K562 (cell line): ENCODE results near the gene TP73. TPM values are rescaled to one million over a fixed set of nuclear protein-coding genes. Genes with fewer than 3 reads are reported as not detected.

Experiments used
- ATAC-seq: fragments of 200-7000 bp; cut with Tn5 transposase; 3 replicates; pipeline ENCODE4 v1.9.1; 2020; ENCODE audit warnings: moderate library complexity
- BruUV-seq: library from RNA; stranded (reverse); fragments of 400-500 nt; replicated peaks from 2 replicates; lab custom pipeline; 2021; lab: Mats Ljungman, UMichigan
- CTCF ChIA-PET: fragments of 300-600 bp; formaldehyde crosslinking; extraction: SDS; loops from one replicate; lab custom pipeline; 2021; ENCODE audit warnings: low intra/inter-chr PET ratio; lab: Yijun Ruan, JAX
- POLR2A ChIA-PET: fragments of 300-600, 350-650 bp; sonication (Branson Sonifier 250); formaldehyde crosslinking; extraction: SDS; loops from one replicate; lab custom pipeline; 2021; ENCODE audit warnings: antibody characterized with exemption, inconsistent platforms; lab: Yijun Ruan, JAX
- DNase-seq, 4 experiments: peaks; one replicate each; pipeline versions ENCODE4 v3.0.0 to v3.0.0-alpha.2; 2011 to 2018; ENCODE audit warnings: low spot score in 3 of 4, mixed read lengths in 3 of 4; ENCODE audit errors: extremely low read depth in 1 of 4
- FAIRE-seq: peaks from 2 replicates; lab custom pipeline; 2011; peaks lifted over from hg19 to GRCh38; lab: Jason Lieb, UNC
- H2AFZ ChIP-seq: 2 replicates; pipeline ENCODE4 v1.6.0; 2011; ENCODE audit warnings: low read depth, low read length, control low read depth, inconsistent platforms
- H3K27ac ChIP-seq: fragments of 200-600 bp; 3 replicates; pipeline ENCODE4 v1.8.0; 2011; ENCODE audit warnings: low read depth, mild to moderate bottlenecking, control low read depth, inconsistent platforms, low read length, moderate library complexity, mixed read lengths; ENCODE audit errors: extremely low read depth
- H3K27me3 ChIP-seq, 2 experiments: fragments of 300-600 bp in 1 of 2; 2 replicates in 1 of 2; 3 replicates in 1 of 2; pipeline versions ENCODE4 v1.6.0 to v1.8.0; 2011; ENCODE audit warnings: inconsistent platforms in 2 of 2, low read length in 2 of 2, mild to moderate bottlenecking in 1 of 2, mixed read lengths in 1 of 2, moderate library complexity in 1 of 2; ENCODE audit not compliant: control insufficient read depth in 2 of 2, insufficient read depth in 2 of 2
- H3K36me3 ChIP-seq: fragments of 300-600 bp; 3 replicates; pipeline ENCODE4 v1.8.0; 2011; ENCODE audit warnings: mild to moderate bottlenecking, low read length, inconsistent platforms; ENCODE audit not compliant: control insufficient read depth, insufficient read depth
- H3K4me1 ChIP-seq, 2 experiments: fragments of 200-600 bp in 1 of 2; replicated peaks in 1 of 2; 2 replicates in 1 of 2; 3 replicates in 1 of 2; pipeline versions ENCODE4 v1.5.1 to v1.8.0; 2011; ENCODE audit warnings: inconsistent platforms in 2 of 2, low read length in 2 of 2, mild to moderate bottlenecking in 1 of 2, mixed read lengths in 1 of 2, moderate library complexity in 1 of 2; ENCODE audit not compliant: control insufficient read depth in 2 of 2, insufficient read depth in 2 of 2
- H3K4me2 ChIP-seq: 2 replicates; pipeline ENCODE4 v1.6.1; 2011; ENCODE audit warnings: low read length, control low read depth, inconsistent platforms, mixed read lengths; ENCODE audit not compliant: insufficient read depth
- H3K4me3 ChIP-seq: fragments of 200-600 bp; sonication (generic), shearing (Covaris generic); 2 replicates; pipeline ENCODE4 v1.5.1; 2016; ENCODE audit warnings: control low read depth, inconsistent platforms
- H3K79me2 ChIP-seq: fragments of 200-600 bp; 3 replicates; pipeline ENCODE4 v1.8.0; 2011; ENCODE audit warnings: low read length, inconsistent platforms; ENCODE audit not compliant: control insufficient read depth, insufficient read depth
- H3K9ac ChIP-seq, 2 experiments: 2 replicates each; pipeline versions ENCODE4 v1.6.0 to v1.6.1; 2011; ENCODE audit warnings: low read depth in 2 of 2, low read length in 2 of 2, control low read depth in 1 of 2, inconsistent platforms in 1 of 2, mild to moderate bottlenecking in 1 of 2, mixed read lengths in 1 of 2; ENCODE audit not compliant: insufficient read depth in 1 of 2
- H3K9me1 ChIP-seq: one replicate; pipeline ENCODE4 v1.6.0; 2011; ENCODE audit warnings: inconsistent platforms, mild to moderate bottlenecking, low read length, moderate library complexity; ENCODE audit not compliant: control insufficient read depth, insufficient read depth
- H3K9me3 ChIP-seq: replicated peaks from 2 replicates; pipeline ENCODE4 v1.5.1; 2011; ENCODE audit warnings: low read depth, low read length, inconsistent platforms; ENCODE audit not compliant: control insufficient read depth, insufficient read depth
- H4K20me1 ChIP-seq: replicated peaks from 2 replicates; pipeline ENCODE4 v1.6.1; 2011; ENCODE audit warnings: low read length, inconsistent platforms, mixed read lengths; ENCODE audit not compliant: control insufficient read depth, insufficient read depth
- PHF20 ChIP-seq: fragments of 450-650 bp; IDR thresholded peaks from 2 replicates; pipeline ENCODE4 v1.6.1; 2018; ENCODE audit not compliant: partially characterized antibody
- WGBS: fragments of 100-300 bp; shearing (Covaris generic); methylation state at CpG from one replicate; pipeline ENCODE4 v1.1.6; 2016; ENCODE audit warnings: low coverage, mixed read lengths; ENCODE audit not compliant: insufficient coverage; ENCODE audit errors: missing lambda C conversion rate; 5-methylcytosine and 5-hydroxymethylcytosine counted together
- in situ Hi-C: fragments of 300-500 bp; cut with MboI; formaldehyde crosslinking; loops from 4 replicates; pipeline ENCODE4 v1.15.0; 2018; ENCODE audit warnings: inconsistent platforms, mixed read lengths
- intact Hi-C: fragments of 100-400 bp; cut with micrococcal nuclease; formaldehyde crosslinking; loops from 2 replicates; pipeline ENCODE4 v1.14.2; 2022
- polyA plus RNA-seq, 8 experiments: library from polyadenylated mRNA; depleted of rRNA in 4 of 8; stranded (reverse) in 5 of 8; unstranded in 3 of 8; fragments of >200 nt; fragmentation: Nextera tagmentation in 2 of 8; fragmentation: Illumina TruSeq in 1 of 8; extraction: Ambion mirVana in 2 of 8; extraction: Trizol in 1 of 8; gene quantifications; 2 replicates each; pipeline versions ENCODE4 v1.2.1 to v1.2.3, GENCODE V29; 2011 to 2014; ENCODE audit warnings: inconsistent platforms in 1 of 8, missing spikeins in 1 of 8
- total RNA-seq, 7 experiments: library from RNA; depleted of rRNA in 6 of 7; stranded (reverse); fragments of >200 nt in 6 of 7; fragmentation: Illumina TruSeq in 2 of 7; extraction: Trizol in 2 of 7; gene quantifications; 2 replicates each; pipeline versions ENCODE4 v1.2.1 to v1.2.3, GENCODE V29; 2011 to 2021; ENCODE audit warnings: low replicate concordance in 1 of 7
- TF ChIP-seq, protein P1 (sequence below), 2 experiments: IDR thresholded peaks; 2 replicates each; pipeline ENCODE4 v1.6.1; 2012; ENCODE audit warnings: improper control_type of control experiment in 2 of 2, low read depth in 2 of 2, low read length in 2 of 2, borderline replicate concordance in 1 of 2

The TP73 gene
- total and polyA plus RNA-seq, 9 of the 15 experiments (the other 6 are each of a cell fraction or from before 2014, with no cell fraction given), result 0.07 to 1.6 (median 0.40) TPM; not detected in 2

DNA sequence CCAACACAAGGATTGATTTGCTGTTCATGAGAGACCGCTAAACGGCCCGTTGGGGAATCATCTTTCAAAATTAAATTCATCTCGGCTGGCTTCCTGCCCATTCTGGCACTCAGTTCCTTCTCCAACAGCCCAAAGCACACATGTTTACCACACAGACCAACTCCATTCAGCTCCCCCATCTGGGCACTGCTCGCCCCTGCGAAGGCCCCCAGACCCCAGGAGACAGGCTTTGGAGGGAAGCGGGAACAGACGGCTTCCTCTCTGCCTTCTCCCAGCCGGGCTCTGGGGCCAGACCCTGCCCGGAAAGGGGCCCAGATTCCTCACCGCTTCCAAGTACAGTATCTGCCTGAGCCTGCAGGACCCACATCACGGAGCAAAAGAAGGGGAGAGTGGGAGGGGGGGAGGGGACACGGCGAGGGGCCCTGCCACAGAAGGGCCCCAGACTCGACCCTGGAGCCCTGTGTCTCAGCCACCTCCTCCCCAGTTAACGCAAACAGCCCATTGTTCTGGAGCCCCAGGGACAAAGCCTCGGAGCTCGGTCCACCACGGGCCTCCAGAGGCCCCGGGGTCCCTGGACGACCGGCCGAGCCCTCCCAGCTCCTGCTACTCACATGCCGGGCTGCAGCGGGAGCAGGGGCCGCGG is 41.7 kb upstream of the TP73 start:
- ChIA-PET CTCF (no interaction called here), POLR2A (no interaction called here)
- WGBS, result 15% methylated on average over 23 of the region's 27 CpGs
- Histone ChIP-seq H3K4me3 (no peak overlapping the region), H3K36me3 (no peaks in the 10 kb centered on the region), H4K20me1 (peaks cover 21% of the 10 kb centered on the region), H3K9me3 (no peaks in the 10 kb centered on the region), H3K27me3 (peaks cover 15 to 77% of the 10 kb centered on the region in 2 experiments; a peak in 4 of 5 replicates), H3K4me2 (no peak overlapping the region), H3K79me2 (no peaks in the 10 kb centered on the region), H3K9me1 (no peaks in the 10 kb centered on the region), H3K27ac (no peak overlapping the region), H2AFZ (no peak overlapping the region), H3K4me1 (peaks cover 4 to 23% of the 10 kb centered on the region in 2 experiments; a peak in 3 of 5 replicates)
- intact Hi-C loops, result no loop called here
- BruUV-seq, result no TSS peak
- no peak for ATAC-seq
- TF ChIP-seq, protein P1, sequence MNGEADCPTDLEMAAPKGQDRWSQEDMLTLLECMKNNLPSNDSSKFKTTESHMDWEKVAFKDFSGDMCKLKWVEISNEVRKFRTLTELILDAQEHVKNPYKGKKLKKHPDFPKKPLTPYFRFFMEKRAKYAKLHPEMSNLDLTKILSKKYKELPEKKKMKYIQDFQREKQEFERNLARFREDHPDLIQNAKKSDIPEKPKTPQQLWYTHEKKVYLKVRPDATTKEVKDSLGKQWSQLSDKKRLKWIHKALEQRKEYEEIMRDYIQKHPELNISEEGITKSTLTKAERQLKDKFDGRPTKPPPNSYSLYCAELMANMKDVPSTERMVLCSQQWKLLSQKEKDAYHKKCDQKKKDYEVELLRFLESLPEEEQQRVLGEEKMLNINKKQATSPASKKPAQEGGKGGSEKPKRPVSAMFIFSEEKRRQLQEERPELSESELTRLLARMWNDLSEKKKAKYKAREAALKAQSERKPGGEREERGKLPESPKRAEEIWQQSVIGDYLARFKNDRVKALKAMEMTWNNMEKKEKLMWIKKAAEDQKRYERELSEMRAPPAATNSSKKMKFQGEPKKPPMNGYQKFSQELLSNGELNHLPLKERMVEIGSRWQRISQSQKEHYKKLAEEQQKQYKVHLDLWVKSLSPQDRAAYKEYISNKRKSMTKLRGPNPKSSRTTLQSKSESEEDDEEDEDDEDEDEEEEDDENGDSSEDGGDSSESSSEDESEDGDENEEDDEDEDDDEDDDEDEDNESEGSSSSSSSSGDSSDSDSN (IDR thresholded peaks at IDR 0.05; ENCODE audit: borderline replicate concordance in 1 of 2, low read depth in 2 of 2, low read length in 2 of 2), result 0 out of 4 replicates have a peak, but pooled peaks of 1 of the 2 experiments have one; percentile 10
- TF ChIP-seq PHF20, result no peak
- TF ChIP-seq, all 486 proteins: peak for 1
- FAIRE-seq (no peak), DNase-seq (no peak)
- no peak overlapping the region for H3K9ac ChIP-seq
- in situ Hi-C loops, result no loop called here
